Measurements from ENCODE around the gene KCNH3. TPM values are rescaled to one million over a fixed set of nuclear protein-coding genes. Genes with fewer than 3 reads are reported as not detected.

The KCNH3 gene
- total RNA-seq, 4 donors from 2014 or later = 0.94 to 2.2 (median 2.1) TPM; not detected in 1

- Histone ChIP-seq H3K27me3 (no peaks in the 10 kb centered on the region), H3K4me3 (replicated peaks in 1 of 3) (no peak overlapping the region), H3K27ac (no peak overlapping the region), H3K9me3 (no peaks in the 10 kb centered on the region), H3K4me1 (peaks cover 13 to 15% of the 10 kb centered on the region in 2 donors), H3K36me3 (peaks cover 0 to 3% of the 10 kb centered on the region in 2 donors)
- WGBS, 2 donors = 86% methylated on average over 16 of the region's 16 CpGs
- TF ChIP-seq POLR2A (IDR thresholded peaks at IDR 0.05) = no peak
- TF ChIP-seq, protein P1, sequence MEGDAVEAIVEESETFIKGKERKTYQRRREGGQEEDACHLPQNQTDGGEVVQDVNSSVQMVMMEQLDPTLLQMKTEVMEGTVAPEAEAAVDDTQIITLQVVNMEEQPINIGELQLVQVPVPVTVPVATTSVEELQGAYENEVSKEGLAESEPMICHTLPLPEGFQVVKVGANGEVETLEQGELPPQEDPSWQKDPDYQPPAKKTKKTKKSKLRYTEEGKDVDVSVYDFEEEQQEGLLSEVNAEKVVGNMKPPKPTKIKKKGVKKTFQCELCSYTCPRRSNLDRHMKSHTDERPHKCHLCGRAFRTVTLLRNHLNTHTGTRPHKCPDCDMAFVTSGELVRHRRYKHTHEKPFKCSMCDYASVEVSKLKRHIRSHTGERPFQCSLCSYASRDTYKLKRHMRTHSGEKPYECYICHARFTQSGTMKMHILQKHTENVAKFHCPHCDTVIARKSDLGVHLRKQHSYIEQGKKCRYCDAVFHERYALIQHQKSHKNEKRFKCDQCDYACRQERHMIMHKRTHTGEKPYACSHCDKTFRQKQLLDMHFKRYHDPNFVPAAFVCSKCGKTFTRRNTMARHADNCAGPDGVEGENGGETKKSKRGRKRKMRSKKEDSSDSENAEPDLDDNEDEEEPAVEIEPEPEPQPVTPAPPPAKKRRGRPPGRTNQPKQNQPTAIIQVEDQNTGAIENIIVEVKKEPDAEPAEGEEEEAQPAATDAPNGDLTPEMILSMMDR (IDR thresholded peaks at IDR 0.05) = no peak
- intact Hi-C loops (cut with DNase I) = no loop called here
- no peak for DNase-seq
Observed at GRCh38 chr12:49585477-49586459, 46.9 kb downstream of the KCNH3 start.

GRCh38 chr12:49587174-49587908 lies 48.5 kb downstream of the KCNH3 start:
- H3K9me3 ChIP-seq = no peaks in the 10 kb centered on the region
- H3K27me3 ChIP-seq = no peaks in the 10 kb centered on the region
- peaks cover 9 to 10% of the 10 kb centered on the region in 2 donors for H3K4me1 ChIP-seq
- 81 to 84% methylated on average over 11 of the region's 11 CpGs for WGBS, 2 donors
- TF ChIP-seq, protein P1 (IDR thresholded peaks at IDR 0.05) = no peak
- no peak for TF ChIP-seq POLR2A (IDR thresholded peaks at IDR 0.05)
- no peak overlapping the region for H3K4me3 ChIP-seq (replicated peaks in 1 of 3)
- H3K36me3 ChIP-seq = peaks cover 0 to 3% of the 10 kb centered on the region in 2 donors
- H3K27ac ChIP-seq = no peak overlapping the region
- no peak for DNase-seq
- intact Hi-C loops (cut with DNase I) = no loop called here

GRCh38 chr12:49588281-49588680 lies 49.5 kb downstream of the KCNH3 start:
- no peaks in the 10 kb centered on the region for H3K27me3 ChIP-seq
- H3K36me3 ChIP-seq = peaks cover 0 to 3% of the 10 kb centered on the region in 2 donors
- H3K9me3 ChIP-seq = no peaks in the 10 kb centered on the region
- WGBS, 2 donors = 81 to 92% methylated on average over 6 to 7 of the region's 7 CpGs
- TF ChIP-seq, protein P1 (IDR thresholded peaks at IDR 0.05) = no peak
- TF ChIP-seq POLR2A (IDR thresholded peaks at IDR 0.05) = no peak
- H3K4me1 ChIP-seq = peaks cover under 1 to 2% of the 10 kb centered on the region in 2 donors
- H3K27ac ChIP-seq = no peak overlapping the region
- H3K4me3 ChIP-seq (replicated peaks in 1 of 3) = no peak overlapping the region
- intact Hi-C loops (cut with DNase I) = no loop called here
- DNase-seq = no peak

DNA sequence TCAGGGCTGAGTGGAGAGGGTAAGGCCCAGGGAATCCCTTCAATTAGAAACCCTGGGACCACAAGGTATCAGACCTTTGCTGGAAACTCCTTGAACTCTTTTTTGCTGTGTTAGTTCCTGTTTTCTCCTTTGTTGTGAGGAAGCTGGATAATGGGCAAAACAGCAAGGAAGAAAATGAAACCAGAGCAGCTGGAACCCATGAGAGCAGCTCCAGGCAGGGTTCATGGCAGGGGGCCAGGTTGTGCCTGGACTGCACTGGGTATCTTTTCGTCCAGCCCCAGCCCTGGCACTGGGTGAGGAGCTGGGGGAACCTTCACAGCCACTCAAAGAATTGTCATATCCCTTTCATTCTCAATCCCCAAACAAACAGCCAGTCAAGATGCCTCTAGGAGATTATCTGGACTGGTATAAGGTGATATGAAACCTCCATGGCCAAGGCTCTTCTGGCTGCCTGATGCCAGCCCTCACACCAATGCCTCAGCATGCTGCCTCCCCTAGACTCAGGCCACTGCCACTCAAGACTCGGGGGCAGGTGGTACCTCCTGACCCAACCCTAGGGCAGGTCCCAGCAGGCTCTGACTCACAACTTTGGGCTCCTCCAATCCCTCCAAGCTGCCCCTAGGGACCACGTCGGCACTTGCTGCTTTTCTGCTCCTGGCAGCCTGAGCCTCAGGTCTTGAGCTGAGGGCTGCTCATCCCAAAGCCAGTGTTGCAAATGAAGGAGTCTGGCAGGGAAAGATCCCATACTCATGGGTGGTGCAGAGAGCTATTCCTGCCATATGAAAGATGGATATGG lies 50.1 kb downstream of the KCNH3 start:
- Histone ChIP-seq H3K9me3 (no peaks in the 10 kb centered on the region), H3K27ac (no peak overlapping the region), H3K27me3 (no peaks in the 10 kb centered on the region), H3K4me3 (replicated peaks in 1 of 3) (no peak overlapping the region), H3K36me3 (peaks cover 0 to 3% of the 10 kb centered on the region in 2 donors), H3K4me1 (no peaks in the 10 kb centered on the region)
- WGBS, 2 donors = 69 to 77% methylated on average over 4 of the region's 4 CpGs
- intact Hi-C loops (cut with DNase I) = no loop called here
- DNase-seq = no peak
- TF ChIP-seq POLR2A (IDR thresholded peaks at IDR 0.05) = no peak
- TF ChIP-seq, protein P1 (IDR thresholded peaks at IDR 0.05) = no peak

Data from thyroid gland (tissue), 4 donors.